ENCODE results near the gene EHF.

GRCh38 chr11:34625576-34625975, 4.7 kb downstream of the EHF start:
- TF ChIP-seq CTCF (IDR thresholded peaks at IDR 0.05 in 4 of 5, conservative IDR thresholded peaks at IDR 0.05 in 1 of 5) (no peak), POLR2A (IDR thresholded peaks at IDR 0.05) (no peak)
